ENCODE measurements around the gene HLA-B. TPM values are rescaled to one million over a fixed set of nuclear protein-coding genes. Genes with fewer than 3 reads are reported as not detected.
A peak's percentile ranks its signal among the peaks of the same experiment; 100 is the strongest.

The HLA-B gene
- total RNA-seq, 4 donors from 2014 or later = 995 to 1,612 (median 1,279) TPM

- Histone ChIP-seq H3K4me1 (peaks cover 12% of the 10 kb centered on the region), H3K4me3 (peak overlapping the region; percentile 47), H3K27me3 (peaks cover 41% of the 10 kb centered on the region), H3K27ac (no peak overlapping the region), H3K36me3 (no peaks in the 10 kb centered on the region), H3K9me3 (no peaks in the 10 kb centered on the region)
- TF ChIP-seq EP300 (IDR thresholded peaks at IDR 0.05) (no peak), POLR2A (IDR thresholded peaks at IDR 0.05) (no peak), POLR2AphosphoS5 (IDR thresholded peaks at IDR 0.05) (no peak), CTCF (IDR thresholded peaks at IDR 0.05) (no peak)
- DNase-seq (ENCODE audit: low spot score in 2 of 2) = no peak
- 0% methylated on average over 1 of the region's 57 CpGs for WGBS
Observed at GRCh38 chr6:31308050-31308844, 48.7 kb downstream of the HLA-B start.

- no peaks in the 10 kb centered on the region for H3K9me3 ChIP-seq
- H3K27ac ChIP-seq = no peak overlapping the region
- H3K4me1 ChIP-seq = peaks cover 12% of the 10 kb centered on the region
- H3K36me3 ChIP-seq = no peaks in the 10 kb centered on the region
- WGBS = 67% methylated on average over 8 of the region's 14 CpGs
- peaks cover 41% of the 10 kb centered on the region for H3K27me3 ChIP-seq
- peak overlapping the region; percentile 47 for H3K4me3 ChIP-seq
- DNase-seq (ENCODE audit: low spot score in 2 of 2) = no peak
- TF ChIP-seq EP300 (IDR thresholded peaks at IDR 0.05) (no peak), POLR2A (IDR thresholded peaks at IDR 0.05) (no peak), CTCF (IDR thresholded peaks at IDR 0.05) (no peak), POLR2AphosphoS5 (IDR thresholded peaks at IDR 0.05) (no peak)
Observed at GRCh38 chr6:31307669-31308049, 49.3 kb downstream of the HLA-B start.

GRCh38 chr6:31305703-31306219 is 51.2 kb downstream of the HLA-B start:
- H3K4me3 ChIP-seq = no peak overlapping the region
- no peak overlapping the region for H3K27ac ChIP-seq
- no peaks in the 10 kb centered on the region for H3K36me3 ChIP-seq
- H3K9me3 ChIP-seq = no peaks in the 10 kb centered on the region
- H3K27me3 ChIP-seq = peaks cover 41% of the 10 kb centered on the region
- peaks cover 12% of the 10 kb centered on the region for H3K4me1 ChIP-seq
- TF ChIP-seq EP300 (IDR thresholded peaks at IDR 0.05) (no peak), POLR2A (IDR thresholded peaks at IDR 0.05) (no peak), POLR2AphosphoS5 (IDR thresholded peaks at IDR 0.05) (no peak)
- 83% methylated on average over 4 of the region's 4 CpGs for WGBS
- DNase-seq (ENCODE audit: low spot score in 2 of 2) = no peak

GRCh38 chr6:31304683-31305082 is 52.3 kb downstream of the HLA-B start:
- no peaks in the 10 kb centered on the region for H3K36me3 ChIP-seq

More at GRCh38 chr6:31304683-31305082, 52.3 kb downstream of the HLA-B start:
- peaks cover 38% of the 10 kb centered on the region for H3K27me3 ChIP-seq
- no peak for DNase-seq (ENCODE audit: low spot score in 2 of 2)
- no peak overlapping the region for H3K4me3 ChIP-seq
- no peak overlapping the region for H3K27ac ChIP-seq
- H3K9me3 ChIP-seq = no peaks in the 10 kb centered on the region
- TF ChIP-seq EP300 (IDR thresholded peaks at IDR 0.05) (no peak), POLR2AphosphoS5 (IDR thresholded peaks at IDR 0.05) (no peak), POLR2A (IDR thresholded peaks at IDR 0.05) (no peak), CTCF (IDR thresholded peaks at IDR 0.05) (no peak)
- WGBS = 77% methylated on average over 4 of the region's 4 CpGs
- peaks cover 12% of the 10 kb centered on the region for H3K4me1 ChIP-seq

Other genes with a start within 250 kb of the HLA-B start
- 10 to 100 TPM in 2 of 4 donors, 1 to 10 TPM in 2; 5.5 to 20.7 (median 8.8) TPM for gene C6orf15, start 244.6 kb downstream of the HLA-B start, total RNA-seq
- gene PSORS1C1, start 242.4 kb downstream of the HLA-B start, total RNA-seq = 10 to 100 TPM in 1 of 4 donors, 1 to 10 TPM in 3; 4.1 to 15.8 (median 5.5) TPM
- gene CDSN, start 236.7 kb downstream of the HLA-B start, total RNA-seq = 100 to 1,000 TPM in 3 of 4 donors, 10 to 100 TPM in 1; 16.3 to 598 (median 403) TPM
- 10 to 100 TPM in 3 of 4 donors, 1 to 10 TPM in 1; 5.9 to 63.0 (median 27.8) TPM for gene PSORS1C2, start 218.1 kb downstream of the HLA-B start, total RNA-seq
- 10 to 100 TPM; 10.7 to 33.4 (median 16.5) TPM for gene CCHCR1, start 199.4 kb downstream of the HLA-B start, total RNA-seq
- 10 to 100 TPM; 14.8 to 24.3 (median 23.8) TPM for gene TCF19, start 198.6 kb downstream of the HLA-B start, total RNA-seq
- 10 to 100 TPM in 1 of 4 donors, 1 to 10 TPM in 2, under 1 TPM in 1; 0.85 to 13.0 (median 7.7) TPM for gene POU5F1, start 186.5 kb downstream of the HLA-B start, total RNA-seq
- gene HLA-C, start 85.1 kb downstream of the HLA-B start, total RNA-seq = 100 to 1,000 TPM; 106 to 510 (median 336) TPM
- 10 to 100 TPM in 3 of 4 donors, 1 to 10 TPM in 1; 7.1 to 16.4 (median 15.2) TPM for gene MICA, start 46.4 kb upstream of the HLA-B start, total RNA-seq
- 1 to 10 TPM in 3 of 4 donors, under 1 TPM in 1; 0.26 to 2.4 (median 2.1) TPM for gene MICB, start 141.0 kb upstream of the HLA-B start, total RNA-seq
- not detected for gene MCCD1, start 171.8 kb upstream of the HLA-B start, total RNA-seq
- 100 to 1,000 TPM; 254 to 449 (median 281) TPM for gene DDX39B, start 184.8 kb upstream of the HLA-B start, total RNA-seq
- gene ATP6V1G2, start 189.4 kb upstream of the HLA-B start, total RNA-seq = 1 to 10 TPM in 2 of 4 donors, under 1 TPM in 1, not detected in 1; 0.64 to 1.6 (median 1.4) TPM
- 10 to 100 TPM; 23.6 to 29.5 (median 25.7) TPM for gene NFKBIL1, start 190.4 kb upstream of the HLA-B start, total RNA-seq
- gene LTA, start 215.1 kb upstream of the HLA-B start, total RNA-seq = under 1 TPM in 1 of 4 donors, not detected in 3; 0.47 TPM
- gene TNF, start 218.4 kb upstream of the HLA-B start, total RNA-seq = 1 to 10 TPM; 1.0 to 6.4 (median 3.3) TPM
- not detected for gene LTB, start 225.2 kb upstream of the HLA-B start, total RNA-seq
- gene LST1, start 229.1 kb upstream of the HLA-B start, total RNA-seq = 10 to 100 TPM in 1 of 4 donors, 1 to 10 TPM in 3; 3.7 to 72.9 (median 6.7) TPM
- not detected for gene NCR3, start 235.8 kb upstream of the HLA-B start, total RNA-seq

All from suprapubic skin (tissue), 4 donors.